ENCODE measurements around the gene FBXO44.
"Not testable (repeated sequence)": the region's sequence is repeated elsewhere in the genome, so short reads cannot be mapped to it uniquely, and the experiment has no call there.

FBXO44 gene

DNA sequence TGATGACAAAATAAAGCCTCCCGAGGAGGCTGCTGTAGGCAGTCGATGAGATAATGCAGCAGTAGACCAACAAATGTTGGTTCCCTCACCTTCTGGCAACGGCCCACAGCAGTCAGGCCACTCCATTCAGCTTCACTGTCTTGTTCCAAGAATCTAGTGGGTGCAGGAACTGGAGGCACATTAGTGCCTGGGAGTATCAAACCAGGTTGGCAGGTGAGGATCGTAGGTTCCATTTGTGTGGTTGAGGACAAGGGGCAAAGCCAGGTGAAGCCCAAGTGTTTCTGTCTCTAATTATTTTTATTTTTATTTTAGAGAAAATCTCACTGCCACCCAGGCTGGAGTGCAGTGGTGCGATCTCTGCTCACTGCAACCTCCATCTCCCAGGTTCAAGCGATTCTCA lies 13.7 kb upstream of the FBXO44 start:
- H3K18ac ChIP-seq (ENCODE audit: low read length): no peak overlapping the region
- H2BK15ac ChIP-seq (replicated peaks; ENCODE audit: low read depth): no peak overlapping the region
- no peak overlapping the region for H4K5ac ChIP-seq (ENCODE audit: low read length)
- no peak overlapping the region for H3K23ac ChIP-seq (ENCODE audit: low read length)
- H2AK5ac ChIP-seq (ENCODE audit: low read length): no peak overlapping the region
- H2BK120ac ChIP-seq (ENCODE audit: low read depth, low read length): no peak overlapping the region
- H3K9ac ChIP-seq (ENCODE audit: low read length): no peak overlapping the region
- no CpG with 5 or more reads among the region's 6 CpGs for WGBS (ENCODE audit: extremely low coverage, insufficient coverage, low lambda C conversion rate)
- H3K27me3 ChIP-seq (ENCODE audit: insufficient read depth, low read length, poor library complexity): no peaks in the 10 kb centered on the region
- H2BK5ac ChIP-seq (ENCODE audit: low read length): no peak overlapping the region
- no peak overlapping the region for H3K4me2 ChIP-seq (ENCODE audit: low read length)
- no peak overlapping the region for H4K8ac ChIP-seq (ENCODE audit: low read depth, low read length)
- H3K36me3 ChIP-seq (ENCODE audit: control insufficient read depth, insufficient read depth, low read length): no peaks in the 10 kb centered on the region
- no peak overlapping the region for H3K4me3 ChIP-seq (ENCODE audit: low read length)
- H3K56ac ChIP-seq (ENCODE audit: low read length): no peak overlapping the region
- no peak overlapping the region for H3K27ac ChIP-seq (ENCODE audit: low read depth, low read length)
- H3K4me1 ChIP-seq (ENCODE audit: control insufficient read depth, low read depth, low read length): no peaks in the 10 kb centered on the region
- no peak for DNase-seq
- H3K79me1 ChIP-seq (ENCODE audit: low read length): no peaks in the 10 kb centered on the region
- no peaks in the 10 kb centered on the region for H3K79me2 ChIP-seq (ENCODE audit: control insufficient read depth, insufficient read depth, low read length)
- no peak overlapping the region for H3K4ac ChIP-seq (ENCODE audit: low read depth, low read length)

DNA sequence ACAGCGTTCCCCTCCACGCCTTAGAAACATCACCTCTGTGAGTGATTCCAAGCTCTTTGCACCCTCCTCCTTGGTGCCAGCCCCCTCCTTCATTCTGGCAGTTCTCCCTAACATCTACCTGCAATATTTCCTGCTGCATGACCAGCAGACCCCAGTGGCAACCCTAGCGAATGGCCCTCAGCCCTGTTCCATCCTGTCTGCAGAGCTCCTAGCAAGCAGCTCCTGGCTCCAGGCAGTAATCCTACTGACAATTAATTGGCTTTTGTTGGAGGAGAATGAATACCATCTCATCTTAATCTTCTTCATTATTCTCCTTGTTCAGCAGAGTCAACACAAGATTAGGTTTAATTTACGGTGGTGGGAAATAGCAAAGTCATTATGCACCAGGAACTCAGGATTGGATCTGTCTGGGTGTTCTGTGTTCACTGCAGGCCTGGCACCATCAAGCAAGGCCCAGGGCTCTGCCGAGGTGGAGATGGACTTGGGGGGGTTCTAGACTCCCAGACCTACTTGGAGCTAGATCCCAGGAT lies 12.8 kb upstream of the FBXO44 start:
- no peak overlapping the region for H2BK120ac ChIP-seq (ENCODE audit: low read depth, low read length)

DNA sequence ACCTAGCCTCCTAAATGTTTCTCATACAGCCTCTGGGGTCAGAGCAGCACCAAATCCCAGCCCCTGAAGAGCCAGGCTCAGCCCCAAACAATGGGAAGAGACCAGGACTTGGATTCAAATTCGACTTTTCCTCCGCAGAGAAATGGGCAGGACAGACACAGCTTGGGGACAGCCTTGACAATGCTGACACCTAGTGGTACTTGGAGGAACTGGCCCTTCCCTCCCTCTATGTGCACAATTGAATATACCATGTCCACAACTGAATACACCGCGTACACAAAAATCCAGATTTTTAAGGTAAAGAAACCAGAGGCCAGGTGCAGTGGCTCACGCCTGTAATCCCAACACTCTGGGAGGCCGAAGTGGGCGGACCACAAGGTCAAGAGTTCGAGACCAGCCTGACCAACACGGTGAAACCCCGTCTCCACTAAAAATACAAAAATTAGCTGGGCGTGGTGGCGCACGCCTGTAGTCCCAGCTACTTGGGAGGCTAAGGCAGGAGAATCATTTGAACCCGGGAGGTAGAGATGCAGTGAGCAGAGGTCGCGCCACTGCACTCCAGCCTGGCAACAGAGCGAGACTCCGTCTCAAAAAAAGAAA lies 12.2 kb upstream of the FBXO44 start:
- WGBS (ENCODE audit: extremely low coverage, insufficient coverage, low lambda C conversion rate): no CpG with 5 or more reads among the region's 18 CpGs
- H3K27me3 ChIP-seq (ENCODE audit: insufficient read depth, low read length, poor library complexity); H4K5ac ChIP-seq (ENCODE audit: low read length); H3K4ac ChIP-seq (ENCODE audit: low read depth, low read length); H2BK5ac ChIP-seq (ENCODE audit: low read length); H4K8ac ChIP-seq (ENCODE audit: low read depth, low read length); H3K36me3 ChIP-seq (ENCODE audit: control insufficient read depth, insufficient read depth, low read length); H3K9ac ChIP-seq (ENCODE audit: low read length); H3K4me2 ChIP-seq (ENCODE audit: low read length); H2BK15ac ChIP-seq (replicated peaks; ENCODE audit: low read depth); H3K23ac ChIP-seq (ENCODE audit: low read length); H3K79me2 ChIP-seq (ENCODE audit: control insufficient read depth, insufficient read depth, low read length); H3K4me3 ChIP-seq (ENCODE audit: low read length); H3K79me1 ChIP-seq (ENCODE audit: low read length); H2BK120ac ChIP-seq (ENCODE audit: low read depth, low read length); H3K56ac ChIP-seq (ENCODE audit: low read length); H3K4me1 ChIP-seq (ENCODE audit: control insufficient read depth, low read depth, low read length); H3K27ac ChIP-seq (ENCODE audit: low read depth, low read length); H2AK5ac ChIP-seq (ENCODE audit: low read length); H3K18ac ChIP-seq (ENCODE audit: low read length): not testable (repeated sequence)
- peak; percentile 57 for DNase-seq

More for the DNA sequence above, 12.8 kb upstream of the FBXO44 start:
- Histone ChIP-seq H3K79me2 (ENCODE audit: control insufficient read depth, insufficient read depth, low read length) (no peaks in the 10 kb centered on the region), H4K5ac (ENCODE audit: low read length) (no peak overlapping the region), H3K4me2 (ENCODE audit: low read length) (no peak overlapping the region), H2AK5ac (ENCODE audit: low read length) (no peak overlapping the region), H2BK5ac (ENCODE audit: low read length) (no peak overlapping the region), H3K56ac (ENCODE audit: low read length) (no peak overlapping the region), H3K27ac (ENCODE audit: low read depth, low read length) (no peak overlapping the region), H3K18ac (ENCODE audit: low read length) (no peak overlapping the region), H3K4ac (ENCODE audit: low read depth, low read length) (no peak overlapping the region), H3K9ac (ENCODE audit: low read length) (no peak overlapping the region), H2BK15ac (replicated peaks; ENCODE audit: low read depth) (no peak overlapping the region), H3K4me1 (ENCODE audit: control insufficient read depth, low read depth, low read length) (no peaks in the 10 kb centered on the region), H3K79me1 (ENCODE audit: low read length) (no peaks in the 10 kb centered on the region), H3K27me3 (ENCODE audit: insufficient read depth, low read length, poor library complexity) (no peaks in the 10 kb centered on the region), H3K36me3 (ENCODE audit: control insufficient read depth, insufficient read depth, low read length) (no peaks in the 10 kb centered on the region), H3K23ac (ENCODE audit: low read length) (no peak overlapping the region), H3K4me3 (ENCODE audit: low read length) (no peak overlapping the region), H4K8ac (ENCODE audit: low read depth, low read length) (no peak overlapping the region)
- WGBS (ENCODE audit: extremely low coverage, insufficient coverage, low lambda C conversion rate): no CpG with 5 or more reads among the region's 5 CpGs
- no peak for DNase-seq

DNA sequence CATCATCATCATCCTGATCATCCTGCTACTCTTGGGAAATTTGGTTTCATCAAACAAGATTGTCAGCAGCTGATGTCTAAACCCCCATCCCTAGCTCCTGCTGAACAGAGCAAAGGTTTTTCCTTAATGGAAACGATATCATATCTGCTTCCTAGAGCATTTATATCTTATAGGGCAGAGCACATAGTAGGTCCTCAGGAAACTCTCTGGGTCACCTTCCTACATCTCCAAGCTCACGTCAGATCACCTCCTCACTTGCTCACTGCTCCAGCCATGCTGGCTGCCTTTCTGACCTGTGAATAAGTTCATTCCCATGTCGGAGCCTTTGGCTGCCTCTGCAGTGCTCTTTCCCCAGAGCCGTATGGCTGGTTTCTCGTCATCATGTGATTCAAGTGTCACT lies 10.9 kb upstream of the FBXO44 start:
- H4K5ac ChIP-seq (ENCODE audit: low read length): no peak overlapping the region
- H2AK5ac ChIP-seq (ENCODE audit: low read length): no peak overlapping the region
- DNase-seq: no peak
- no CpG with 5 or more reads among the region's 5 CpGs for WGBS (ENCODE audit: extremely low coverage, insufficient coverage, low lambda C conversion rate)
- H3K27ac ChIP-seq (ENCODE audit: low read depth, low read length): no peak overlapping the region
- H2BK120ac ChIP-seq (ENCODE audit: low read depth, low read length): no peak overlapping the region
- no peak overlapping the region for H3K4me2 ChIP-seq (ENCODE audit: low read length)
- H3K4me1 ChIP-seq (ENCODE audit: control insufficient read depth, low read depth, low read length): no peaks in the 10 kb centered on the region
- no peaks in the 10 kb centered on the region for H3K79me1 ChIP-seq (ENCODE audit: low read length)
- H3K4ac ChIP-seq (ENCODE audit: low read depth, low read length): no peak overlapping the region
- H3K56ac ChIP-seq (ENCODE audit: low read length): no peak overlapping the region
- H3K4me3 ChIP-seq (ENCODE audit: low read length): no peak overlapping the region
- no peak overlapping the region for H3K9ac ChIP-seq (ENCODE audit: low read length)
- H3K79me2 ChIP-seq (ENCODE audit: control insufficient read depth, insufficient read depth, low read length): no peaks in the 10 kb centered on the region
- no peak overlapping the region for H3K18ac ChIP-seq (ENCODE audit: low read length)
- H4K8ac ChIP-seq (ENCODE audit: low read depth, low read length): no peak overlapping the region
- H2BK15ac ChIP-seq (replicated peaks; ENCODE audit: low read depth): no peak overlapping the region
- no peak overlapping the region for H2BK5ac ChIP-seq (ENCODE audit: low read length)
- H3K23ac ChIP-seq (ENCODE audit: low read length): no peak overlapping the region
- no peaks in the 10 kb centered on the region for H3K36me3 ChIP-seq (ENCODE audit: control insufficient read depth, insufficient read depth, low read length)
- H3K27me3 ChIP-seq (ENCODE audit: insufficient read depth, low read length, poor library complexity): no peaks in the 10 kb centered on the region

DNA sequence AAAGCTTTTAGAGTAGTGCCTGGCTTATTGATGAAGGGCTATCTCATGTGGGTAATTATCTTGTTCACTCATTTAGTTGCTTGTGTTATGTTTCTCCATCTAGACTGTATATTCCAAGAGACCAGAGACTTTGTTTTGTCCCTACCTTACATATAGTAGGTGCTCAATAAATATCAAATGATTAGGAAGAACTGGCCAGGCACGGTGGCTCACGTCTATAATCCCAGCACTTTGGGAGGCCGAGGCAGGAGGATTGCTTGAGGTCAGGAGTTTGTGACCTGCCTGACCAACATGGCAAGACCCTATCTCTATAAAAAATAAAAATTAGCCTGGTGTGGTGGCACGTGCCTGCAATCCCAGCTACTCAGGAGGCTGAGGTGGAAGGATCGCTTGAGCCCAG lies 9.4 kb upstream of the FBXO44 start:
- Histone ChIP-seq H3K4me3 (ENCODE audit: low read length) (no peak overlapping the region), H3K4me1 (ENCODE audit: control insufficient read depth, low read depth, low read length) (no peaks in the 10 kb centered on the region), H2AK5ac (ENCODE audit: low read length) (no peak overlapping the region), H3K79me1 (ENCODE audit: low read length) (no peaks in the 10 kb centered on the region), H3K4me2 (ENCODE audit: low read length) (no peak overlapping the region), H3K27me3 (ENCODE audit: insufficient read depth, low read length, poor library complexity) (no peaks in the 10 kb centered on the region), H3K27ac (ENCODE audit: low read depth, low read length) (no peak overlapping the region), H2BK120ac (ENCODE audit: low read depth, low read length) (no peak overlapping the region), H4K8ac (ENCODE audit: low read depth, low read length) (no peak overlapping the region), H2BK15ac (replicated peaks; ENCODE audit: low read depth) (no peak overlapping the region), H3K79me2 (ENCODE audit: control insufficient read depth, insufficient read depth, low read length) (no peaks in the 10 kb centered on the region), H3K23ac (ENCODE audit: low read length) (no peak overlapping the region), H2BK5ac (ENCODE audit: low read length) (no peak overlapping the region), H3K18ac (ENCODE audit: low read length) (no peak overlapping the region), H3K36me3 (ENCODE audit: control insufficient read depth, insufficient read depth, low read length) (no peaks in the 10 kb centered on the region), H3K56ac (ENCODE audit: low read length) (no peak overlapping the region), H3K9ac (ENCODE audit: low read length) (no peak overlapping the region), H4K5ac (ENCODE audit: low read length) (no peak overlapping the region), H3K4ac (ENCODE audit: low read depth, low read length) (no peak overlapping the region)
- DNase-seq: no peak
- WGBS (ENCODE audit: extremely low coverage, insufficient coverage, low lambda C conversion rate): no CpG with 5 or more reads among the region's 5 CpGs

DNA sequence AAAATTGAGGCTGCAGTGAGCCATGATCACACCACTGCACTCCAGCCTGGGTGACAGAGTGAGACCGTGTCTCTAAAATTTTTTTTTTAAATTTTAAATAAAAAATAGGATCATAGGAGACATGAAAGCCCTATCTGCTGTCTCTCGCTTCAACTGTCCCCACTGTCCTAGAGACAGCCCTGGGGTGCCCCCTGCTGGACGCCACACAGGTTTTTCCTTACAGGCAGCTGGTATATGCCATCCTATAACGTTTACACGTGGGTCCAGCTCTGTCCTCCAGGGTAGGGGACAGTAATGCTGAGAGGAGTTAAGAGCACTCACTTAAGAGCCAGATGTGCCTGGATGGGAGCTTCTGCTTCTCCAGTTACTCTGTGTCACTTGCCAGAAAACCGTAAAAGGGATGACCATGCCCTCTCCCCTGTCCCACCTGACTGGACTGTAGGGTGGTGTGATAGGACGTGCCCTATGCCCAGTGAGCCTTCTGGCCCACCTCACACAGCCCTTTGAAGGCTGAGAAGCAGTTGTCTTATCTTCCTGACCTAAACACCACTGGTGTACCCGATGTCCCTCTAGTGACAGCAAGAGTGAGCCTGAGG lies 8.9 kb upstream of the FBXO44 start:
- Histone ChIP-seq H3K79me2 (ENCODE audit: control insufficient read depth, insufficient read depth, low read length) (no peaks in the 10 kb centered on the region), H3K4ac (ENCODE audit: low read depth, low read length) (no peak overlapping the region), H2BK5ac (ENCODE audit: low read length) (no peak overlapping the region), H3K4me1 (ENCODE audit: control insufficient read depth, low read depth, low read length) (no peaks in the 10 kb centered on the region), H2BK15ac (replicated peaks; ENCODE audit: low read depth) (no peak overlapping the region), H3K9ac (ENCODE audit: low read length) (no peak overlapping the region), H3K4me3 (ENCODE audit: low read length) (no peak overlapping the region), H4K8ac (ENCODE audit: low read depth, low read length) (no peak overlapping the region), H3K4me2 (ENCODE audit: low read length) (no peak overlapping the region), H3K18ac (ENCODE audit: low read length) (no peak overlapping the region), H3K36me3 (ENCODE audit: control insufficient read depth, insufficient read depth, low read length) (no peaks in the 10 kb centered on the region), H4K5ac (ENCODE audit: low read length) (no peak overlapping the region), H3K23ac (ENCODE audit: low read length) (no peak overlapping the region), H3K56ac (ENCODE audit: low read length) (no peak overlapping the region), H2AK5ac (ENCODE audit: low read length) (no peak overlapping the region), H3K27ac (ENCODE audit: low read depth, low read length) (no peak overlapping the region), H3K79me1 (ENCODE audit: low read length) (no peaks in the 10 kb centered on the region), H3K27me3 (ENCODE audit: insufficient read depth, low read length, poor library complexity) (no peaks in the 10 kb centered on the region), H2BK120ac (ENCODE audit: low read depth, low read length) (no peak overlapping the region)
- DNase-seq: peak; percentile 80
- WGBS (ENCODE audit: extremely low coverage, insufficient coverage, low lambda C conversion rate): no CpG with 5 or more reads among the region's 8 CpGs

All from mesendoderm (in vitro differentiated cells).